SIG-M5 (cell line): Measurements from ENCODE around the gene TP53I13.

ENCODE experiments used
- DNase-seq: peaks from one replicate; lab custom pipeline; 2025; lab: John Stamatoyannopoulos, UW

TP53I13 gene

DNA sequence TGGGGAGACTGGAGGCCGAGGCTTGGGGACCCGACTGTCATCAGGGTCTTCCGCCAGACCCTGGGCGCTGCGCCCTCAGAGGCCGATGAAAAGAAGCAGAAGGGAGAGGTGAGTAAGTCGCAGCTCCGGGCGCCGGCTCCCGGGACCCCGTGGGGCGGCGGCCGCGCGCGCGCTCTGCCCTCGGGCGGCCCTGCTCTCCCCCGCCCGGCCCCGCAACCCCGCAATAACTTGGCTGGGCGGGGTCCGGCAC, 1.3 kb upstream of the TP53I13 start:
- no peak for DNase-seq

DNA sequence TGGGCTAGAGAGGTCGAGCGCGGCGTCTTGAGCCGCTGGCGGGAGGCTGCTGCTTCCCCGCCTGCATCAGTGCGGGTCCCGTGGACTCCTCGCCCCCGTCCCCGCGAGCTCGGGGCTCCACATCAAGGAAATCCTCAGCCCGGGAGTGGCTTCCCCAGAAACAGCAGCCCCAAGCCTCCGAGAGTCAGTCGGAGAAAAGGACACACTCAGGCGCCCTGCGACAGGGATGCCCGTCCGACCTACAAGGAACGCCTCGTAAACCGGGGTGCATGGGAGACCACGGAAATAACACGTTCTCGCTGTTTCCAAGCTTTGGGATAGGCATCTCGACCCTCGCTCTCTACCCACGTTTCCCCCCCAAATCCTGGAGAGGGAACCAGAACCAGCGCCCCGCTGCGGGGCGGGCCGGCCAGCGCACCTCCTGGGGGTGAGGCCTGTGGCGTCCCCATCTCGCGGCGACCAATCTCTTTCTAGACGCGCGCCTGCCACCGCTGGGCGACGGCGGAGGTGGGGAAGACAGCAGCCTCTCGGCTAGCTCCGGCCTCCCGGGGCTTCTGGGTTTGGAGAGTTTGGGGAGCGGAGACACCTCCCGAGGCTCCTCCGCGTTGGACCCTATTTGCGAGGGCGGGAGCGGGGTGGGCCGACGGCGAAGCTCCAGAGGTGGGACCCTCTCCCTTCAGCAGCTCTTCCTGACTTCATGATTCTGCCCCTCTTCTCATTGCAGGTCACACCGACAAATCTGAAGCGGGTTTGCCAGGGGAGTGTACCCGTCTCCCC, 759 bp upstream of the TP53I13 start:
- no peak for DNase-seq

DNA sequence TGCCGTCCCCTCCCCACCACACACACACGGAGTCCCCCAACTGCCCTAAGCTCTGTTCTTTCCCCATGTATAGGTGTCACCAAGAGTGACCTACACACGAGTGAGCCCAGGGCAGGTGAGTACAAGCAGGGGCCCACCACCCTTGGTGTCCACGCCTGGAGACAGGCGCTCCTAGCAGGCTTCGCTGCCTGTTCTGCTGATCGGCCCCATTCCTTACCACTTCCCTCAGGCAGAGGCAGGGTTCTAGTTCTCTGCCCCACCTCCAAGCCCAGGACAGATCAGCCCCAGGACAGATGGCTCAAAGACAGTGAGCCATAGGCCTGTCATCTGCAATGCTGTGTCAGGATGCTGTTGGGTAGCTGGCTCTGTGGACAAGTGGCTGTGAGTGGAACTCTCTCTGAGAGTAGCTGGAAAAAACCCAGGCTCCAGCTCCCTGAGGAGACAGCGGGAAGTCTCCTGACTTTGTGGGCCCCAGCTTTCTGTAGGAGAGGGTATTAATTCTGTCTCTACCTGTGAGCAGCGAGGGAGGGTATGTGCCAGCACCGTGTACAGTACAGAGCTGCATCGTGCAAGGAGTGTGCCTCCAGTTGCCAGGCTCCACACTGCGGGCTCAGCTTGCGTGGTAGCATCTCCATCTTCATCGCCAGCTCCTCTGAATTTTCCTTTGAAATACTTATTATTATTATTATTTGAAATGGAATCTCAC, 897 bp downstream of the TP53I13 start:
- no peak for DNase-seq

DNA sequence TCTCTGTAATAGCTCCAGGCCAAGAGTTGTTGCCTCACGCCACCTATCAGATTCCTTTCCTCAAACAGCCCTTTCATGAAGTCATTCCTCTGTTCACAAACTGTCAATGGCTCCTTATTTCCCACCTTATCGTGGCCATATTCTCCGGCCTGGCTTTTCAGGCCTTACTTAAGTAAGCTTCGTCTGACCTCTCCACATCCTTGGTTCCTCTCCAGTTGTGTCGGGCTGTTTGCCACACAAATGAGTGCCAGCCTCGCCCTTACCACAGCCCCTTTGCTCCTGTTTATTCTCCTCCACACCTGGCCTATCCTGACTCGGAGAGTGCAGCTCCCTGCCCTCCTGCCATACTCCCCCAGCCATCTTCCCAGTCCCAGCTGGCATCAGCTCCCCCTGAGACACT, 2.0 kb downstream of the TP53I13 start:
- no peak for DNase-seq

DNA sequence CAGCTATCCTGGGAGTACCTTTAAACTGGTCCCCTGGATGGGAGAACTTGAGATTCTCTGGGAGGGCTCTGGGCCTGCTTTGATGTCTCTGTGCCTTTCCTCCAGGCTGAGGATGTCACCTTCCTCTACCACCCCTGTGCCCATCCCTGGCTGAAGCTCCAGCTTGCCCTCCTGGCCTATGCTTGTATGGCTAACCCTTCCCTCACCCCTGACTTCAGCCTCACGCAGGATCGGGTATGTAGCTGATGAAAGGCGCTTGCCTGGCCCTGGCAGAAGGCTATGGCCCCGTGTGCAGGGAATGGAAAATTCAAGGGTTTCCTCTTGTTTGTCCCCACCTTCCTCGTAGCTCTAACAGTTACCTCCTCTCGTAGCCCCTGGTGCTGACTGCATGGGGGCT, 3.0 kb downstream of the TP53I13 start:
- DNase-seq = no peak

DNA sequence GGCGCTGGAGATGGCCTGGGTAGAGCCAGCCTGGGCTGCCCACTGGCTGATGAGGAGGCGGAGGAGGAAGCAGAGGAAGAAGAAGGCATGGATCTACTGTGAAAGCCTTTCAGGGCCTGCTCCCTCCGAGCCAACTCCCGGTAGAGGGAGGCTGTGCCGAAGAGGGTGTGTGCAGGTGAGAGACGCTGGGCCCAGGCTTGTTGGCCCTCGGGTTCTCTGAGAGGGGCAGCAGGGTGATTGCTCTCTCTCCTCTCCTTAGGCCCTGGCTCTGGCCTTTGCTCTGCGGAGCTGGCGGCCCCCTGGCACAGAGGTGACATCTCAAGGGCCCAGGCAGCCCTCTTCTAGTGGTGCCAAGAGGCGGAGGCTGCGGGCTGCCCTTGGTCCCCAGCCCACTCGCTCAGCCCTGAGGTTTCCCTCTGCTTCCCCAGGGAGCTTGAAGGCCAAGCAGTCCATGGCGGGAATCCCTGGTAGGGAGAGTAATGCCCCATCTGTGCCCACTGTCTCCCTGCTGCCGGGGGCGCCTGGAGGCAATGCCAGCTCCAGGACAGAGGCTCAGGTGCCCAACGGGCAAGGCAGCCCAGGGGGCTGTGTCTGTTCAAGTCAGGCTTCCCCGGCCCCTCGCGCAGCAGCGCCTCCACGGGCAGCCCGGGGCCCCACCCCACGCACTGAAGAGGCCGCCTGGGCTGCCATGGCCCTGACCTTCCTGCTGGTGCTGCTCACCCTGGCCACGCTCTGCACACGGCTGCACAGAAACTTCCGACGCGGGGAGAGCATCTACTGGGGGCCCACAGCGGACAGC, 3.6 kb downstream of the TP53I13 start:
- DNase-seq = no peak

DNA sequence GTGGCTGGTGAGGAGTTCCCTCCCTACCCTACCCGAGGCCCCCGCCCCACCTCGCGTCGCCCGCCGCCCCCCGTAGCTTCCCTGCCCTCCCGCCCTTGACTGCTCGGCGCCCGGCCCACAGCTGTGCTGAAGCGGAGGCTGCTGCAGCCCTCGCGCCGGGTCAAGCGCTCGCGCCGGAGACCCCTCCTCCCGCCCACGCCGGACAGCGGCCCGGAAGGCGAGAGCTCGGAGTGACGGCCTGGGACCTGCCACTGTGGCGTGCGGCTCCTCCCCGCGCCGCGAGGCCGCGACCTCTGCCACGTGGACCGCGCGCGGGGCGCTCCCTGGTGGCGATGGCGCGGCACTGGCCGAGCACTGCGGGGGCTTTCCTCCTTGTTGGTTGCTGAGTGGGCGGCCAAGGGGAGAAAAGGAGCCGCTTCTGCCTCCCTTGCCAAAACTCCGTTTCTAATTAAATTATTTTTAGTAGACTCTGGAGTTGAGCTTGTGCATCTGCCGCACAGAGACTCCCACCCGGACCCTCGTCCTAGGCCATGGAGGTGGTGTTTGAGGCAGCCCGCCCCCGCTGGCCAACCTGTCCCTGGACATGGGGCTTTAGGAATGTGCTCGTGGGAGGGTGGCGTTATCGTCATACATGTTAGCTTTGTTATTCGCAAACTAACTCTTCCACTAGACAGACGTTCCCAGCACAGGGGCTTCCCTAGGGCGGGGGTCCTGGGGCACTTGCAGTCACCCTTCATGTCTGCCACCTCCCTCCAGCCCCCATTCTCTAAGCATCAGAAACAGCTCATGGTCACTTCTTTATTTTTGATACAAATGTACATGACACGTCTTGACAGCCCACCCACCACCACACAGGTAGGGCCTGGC, 4.4 kb downstream of the TP53I13 start:
- DNase-seq = no peak

DNA sequence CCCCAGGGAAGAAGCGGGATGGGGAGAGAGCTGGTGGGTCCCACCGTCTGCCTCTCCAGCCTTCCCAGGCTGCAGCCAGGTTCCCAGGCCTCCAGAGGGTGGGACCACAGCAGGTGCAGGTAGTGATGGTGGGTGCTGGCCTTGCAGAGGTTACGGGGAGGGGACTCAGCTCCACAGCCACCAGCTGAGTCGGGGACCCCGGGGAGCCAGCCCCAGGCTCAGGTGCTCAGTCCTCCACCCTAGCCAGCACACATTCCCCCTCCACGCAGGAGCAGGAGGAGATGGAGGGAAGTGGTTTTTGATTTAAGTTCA, 5.0 kb downstream of the TP53I13 start:
- no peak for DNase-seq

DNA sequence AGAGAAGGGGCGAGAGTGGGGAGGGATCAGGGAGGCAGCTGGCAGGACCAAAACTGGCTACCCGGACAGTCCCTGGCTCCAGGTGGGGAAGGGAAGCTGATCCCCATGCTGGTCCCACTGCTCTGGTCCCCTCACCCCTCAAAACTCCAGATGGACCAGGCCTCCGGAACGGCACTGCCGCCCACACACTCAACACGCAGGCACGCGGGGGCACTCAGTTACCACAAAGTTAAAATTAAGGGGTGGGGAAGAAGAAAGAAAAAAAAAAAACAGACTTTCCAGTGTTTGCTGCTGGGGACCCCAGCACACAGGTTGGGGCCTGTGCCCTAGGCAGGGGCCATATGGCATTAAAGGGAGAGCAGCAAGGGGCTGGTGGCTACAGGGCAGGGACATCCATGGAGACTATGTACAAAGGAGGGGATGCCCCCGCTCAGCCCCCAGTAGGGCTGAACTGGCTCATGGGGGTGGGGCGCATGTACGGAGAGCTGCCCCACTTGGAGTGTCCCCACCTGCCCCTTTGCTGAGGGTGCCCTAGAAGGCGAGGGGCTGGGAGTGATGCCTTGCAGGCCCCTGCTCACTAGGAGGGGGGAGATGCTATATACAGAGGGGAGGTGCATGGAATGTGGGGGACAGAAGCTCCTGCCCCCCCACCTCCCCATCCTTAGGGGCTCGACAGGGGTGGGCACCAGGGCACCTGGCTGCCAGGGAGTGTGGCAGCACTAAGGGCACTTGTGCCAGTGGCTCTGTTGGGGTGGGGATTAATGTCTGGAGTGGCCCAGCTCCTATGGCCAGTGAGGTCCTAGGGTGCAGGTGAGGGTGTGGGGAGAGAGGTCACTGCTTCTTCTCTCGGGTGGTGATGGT, 5.6 kb downstream of the TP53I13 start:
- no peak for DNase-seq

DNA sequence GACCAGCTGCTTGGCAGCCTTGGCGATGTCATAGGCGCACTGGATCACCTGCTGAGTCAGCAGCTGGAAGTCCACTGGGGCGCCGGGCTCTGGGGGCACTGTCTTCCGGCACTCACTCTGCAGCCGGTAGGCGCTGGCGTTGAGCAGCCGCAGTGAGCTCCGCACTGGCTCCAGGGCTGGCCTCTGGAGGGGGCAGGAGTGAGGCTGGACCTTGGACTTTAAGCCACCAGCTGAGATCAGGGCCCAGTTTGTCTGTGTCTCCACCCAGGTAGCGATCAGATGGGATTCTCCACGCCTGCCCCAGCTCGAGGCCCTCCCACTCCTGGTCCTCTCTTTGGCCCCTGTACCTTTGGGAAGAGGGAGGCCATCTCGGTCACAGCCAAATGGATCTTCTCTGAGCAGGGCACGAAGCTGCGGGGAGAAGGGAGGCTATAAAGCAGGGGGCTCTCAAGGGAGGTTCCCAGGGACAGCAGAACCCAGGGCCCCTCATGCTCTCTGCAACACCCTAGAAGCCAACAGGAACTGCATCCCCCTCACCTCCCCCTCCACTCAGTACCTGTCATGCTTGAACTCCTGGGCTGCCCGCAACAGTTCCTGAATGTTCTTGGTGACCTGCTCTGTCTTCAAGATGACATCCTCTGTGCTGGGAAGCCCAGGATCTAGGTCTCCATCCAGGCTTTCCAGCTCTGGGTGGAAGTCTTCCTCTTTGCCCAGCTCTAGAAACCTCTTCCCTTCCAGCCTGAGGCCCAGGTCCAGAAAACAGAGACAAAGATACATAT, 6.4 kb downstream of the TP53I13 start:
- no peak for DNase-seq

DNA sequence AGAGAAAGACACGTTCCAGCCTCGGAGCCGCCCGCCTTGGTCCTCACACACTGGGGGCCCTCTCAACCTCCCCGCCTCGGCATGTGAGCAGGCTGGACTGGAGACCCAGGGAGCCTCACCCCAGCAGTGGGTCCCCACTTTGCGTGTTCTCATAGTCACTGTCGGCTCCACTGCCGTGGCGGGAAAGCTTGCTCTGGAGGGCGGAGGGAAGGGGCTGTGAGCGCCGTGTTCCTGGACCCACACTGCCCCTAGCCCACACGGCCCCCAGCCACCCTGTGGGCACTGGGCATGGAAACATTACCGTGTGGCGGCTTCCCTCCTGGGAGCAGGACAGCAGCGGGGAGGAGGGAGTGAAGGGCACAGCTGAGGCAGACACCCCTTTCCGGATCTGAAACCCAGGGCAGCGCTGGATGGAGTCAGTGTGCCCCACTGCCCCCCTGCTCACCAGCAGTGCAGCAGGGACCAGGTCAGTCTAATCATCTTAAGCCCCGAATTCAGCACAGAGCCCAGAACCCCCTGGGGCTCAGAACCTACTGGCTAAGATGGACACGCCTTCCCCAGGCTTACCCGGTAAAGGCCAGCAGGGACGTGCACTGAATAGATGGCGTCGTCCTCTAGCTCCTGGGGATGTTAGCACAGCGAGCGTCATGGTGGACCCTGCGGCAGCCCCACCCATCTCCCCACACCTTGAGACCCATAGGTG, 7.2 kb downstream of the TP53I13 start:
- DNase-seq = no peak

DNA sequence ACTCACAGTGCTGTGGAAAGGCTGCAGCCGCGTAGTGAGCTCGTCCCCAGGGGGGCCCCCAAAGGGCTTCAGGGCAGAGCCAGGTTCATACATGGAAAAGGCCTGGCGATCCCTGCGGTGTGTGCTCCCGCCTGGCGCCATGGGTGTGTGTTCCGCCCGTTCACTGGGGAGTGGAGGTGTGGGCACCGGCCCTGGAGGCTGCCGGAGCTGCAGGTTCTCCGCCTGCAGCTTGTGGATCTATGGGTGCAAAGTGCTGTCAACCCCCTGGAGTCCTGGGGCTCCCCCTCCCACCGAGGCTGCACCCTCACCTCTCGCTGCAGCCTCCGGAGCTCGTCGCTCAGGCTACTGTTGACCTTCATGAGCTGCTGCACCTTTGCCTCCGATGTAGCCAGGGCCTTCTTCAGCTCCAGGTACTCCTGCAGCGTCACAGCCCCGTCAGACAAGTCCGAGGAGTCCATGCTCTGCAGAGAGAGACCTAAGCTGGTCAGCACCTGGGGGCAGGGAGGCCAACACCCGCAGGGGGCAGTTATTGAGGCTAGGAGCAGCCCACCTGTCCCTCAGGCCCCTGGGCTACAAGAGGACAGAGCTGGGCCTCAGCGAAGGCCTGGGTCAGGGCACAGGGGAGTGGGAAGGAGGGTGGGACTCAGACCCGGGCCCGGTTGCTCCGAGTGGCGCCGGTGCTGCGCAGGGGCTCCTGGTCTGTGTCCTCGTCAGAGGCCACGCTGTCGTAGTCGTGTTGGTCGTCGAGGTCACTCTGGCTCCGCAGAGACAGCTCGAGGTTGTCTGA, 7.9 kb downstream of the TP53I13 start:
- DNase-seq = no peak

DNA sequence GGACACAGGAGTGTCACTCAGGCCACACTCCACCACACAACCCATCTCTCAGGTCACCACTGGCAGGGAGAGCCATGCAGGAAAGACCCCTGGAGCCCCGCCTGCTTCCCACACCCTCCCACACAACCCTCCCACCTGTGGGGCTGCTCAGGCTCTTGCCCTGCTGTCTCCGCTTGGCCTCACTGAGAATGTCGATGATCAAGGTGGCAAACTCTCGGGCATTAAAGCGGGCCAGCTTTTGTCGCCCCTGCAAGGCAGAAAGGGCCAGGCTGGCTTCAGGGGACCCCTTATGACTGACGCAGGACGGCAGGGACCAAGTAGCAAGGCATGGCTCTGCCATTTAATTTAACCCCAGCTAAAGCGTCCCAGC, 8.5 kb downstream of the TP53I13 start:
- no peak for DNase-seq

DNA sequence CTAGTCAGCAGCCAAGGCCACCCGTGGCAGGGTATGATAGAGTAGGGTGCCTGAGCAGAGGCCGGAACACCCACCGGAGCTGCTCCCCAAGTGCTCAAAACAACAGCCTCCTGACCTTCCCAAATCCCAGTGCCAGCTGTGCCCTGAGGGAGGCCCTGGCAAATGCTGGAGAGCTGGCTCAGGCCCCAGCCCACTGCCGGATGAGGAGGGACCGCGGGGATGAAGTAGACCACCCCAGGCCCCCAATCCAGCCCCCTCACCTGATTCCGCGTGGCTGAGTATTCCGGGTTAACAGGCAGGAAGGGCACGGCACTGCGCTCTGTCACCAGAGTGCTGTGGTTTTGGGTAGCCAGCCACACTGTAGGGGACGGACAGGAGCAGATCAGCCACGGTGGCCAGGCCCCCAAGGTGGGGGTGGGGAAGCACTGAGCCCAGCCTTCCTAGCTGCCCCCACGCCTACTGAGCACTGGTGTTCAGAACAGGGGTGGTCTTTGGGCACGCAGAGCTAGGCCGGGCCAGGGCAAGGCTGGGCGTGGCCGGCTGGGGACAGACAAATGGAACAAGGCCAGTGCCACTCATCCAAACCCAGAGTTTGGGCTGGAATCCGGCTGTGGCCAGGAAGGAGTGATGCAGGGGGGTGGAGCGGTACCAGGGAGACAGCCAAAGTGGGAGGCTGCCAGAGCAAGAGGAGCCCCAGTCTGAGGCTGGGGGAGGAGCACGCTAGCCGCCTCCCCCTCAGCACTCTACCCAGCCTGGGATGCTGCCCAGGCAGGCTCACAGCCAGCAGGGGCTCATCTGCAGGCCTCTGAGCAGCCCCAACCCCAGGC, 9.1 kb downstream of the TP53I13 start:
- DNase-seq = no peak

DNA sequence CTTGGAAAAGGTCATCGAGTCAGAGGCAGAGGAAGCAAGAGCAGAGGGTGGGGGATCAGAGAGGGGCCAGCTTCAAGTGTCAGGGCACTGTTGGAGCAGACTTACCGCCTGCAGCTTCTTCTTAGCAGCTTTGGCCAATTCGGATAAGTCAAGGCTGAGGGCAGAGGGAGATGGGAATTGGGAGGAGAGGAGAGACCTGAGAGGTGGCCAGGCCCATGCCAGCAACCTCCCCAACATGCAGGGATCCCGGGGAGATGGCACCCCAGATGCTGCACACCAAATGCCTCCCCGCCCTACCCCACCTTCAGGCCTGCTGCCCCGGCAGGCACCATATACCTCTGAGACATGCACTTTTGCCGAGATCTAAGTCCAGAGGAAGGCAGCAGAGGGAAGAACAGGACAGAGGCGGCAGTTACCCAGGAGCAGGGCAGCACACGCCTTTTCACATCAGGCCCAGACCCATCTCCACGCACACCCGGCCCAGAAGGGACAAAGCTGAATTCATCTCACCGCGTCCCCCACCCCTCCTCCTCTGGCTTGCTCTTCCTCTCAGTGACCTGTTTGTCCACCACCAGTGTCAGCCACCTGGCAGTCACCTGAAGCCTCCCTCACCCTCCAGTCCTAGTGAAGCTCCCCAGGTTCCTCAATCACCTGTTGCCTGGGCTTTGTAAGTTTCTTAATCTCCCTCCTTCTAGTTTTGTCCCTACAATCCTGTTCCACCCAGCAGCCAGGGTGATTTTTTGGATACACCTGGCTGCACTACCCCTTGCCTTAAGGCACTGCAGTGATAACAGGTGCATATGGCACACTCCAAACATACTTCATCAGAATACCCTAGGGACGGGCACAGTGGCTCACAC, 10.4 kb downstream of the TP53I13 start:
- no peak for DNase-seq

DNA sequence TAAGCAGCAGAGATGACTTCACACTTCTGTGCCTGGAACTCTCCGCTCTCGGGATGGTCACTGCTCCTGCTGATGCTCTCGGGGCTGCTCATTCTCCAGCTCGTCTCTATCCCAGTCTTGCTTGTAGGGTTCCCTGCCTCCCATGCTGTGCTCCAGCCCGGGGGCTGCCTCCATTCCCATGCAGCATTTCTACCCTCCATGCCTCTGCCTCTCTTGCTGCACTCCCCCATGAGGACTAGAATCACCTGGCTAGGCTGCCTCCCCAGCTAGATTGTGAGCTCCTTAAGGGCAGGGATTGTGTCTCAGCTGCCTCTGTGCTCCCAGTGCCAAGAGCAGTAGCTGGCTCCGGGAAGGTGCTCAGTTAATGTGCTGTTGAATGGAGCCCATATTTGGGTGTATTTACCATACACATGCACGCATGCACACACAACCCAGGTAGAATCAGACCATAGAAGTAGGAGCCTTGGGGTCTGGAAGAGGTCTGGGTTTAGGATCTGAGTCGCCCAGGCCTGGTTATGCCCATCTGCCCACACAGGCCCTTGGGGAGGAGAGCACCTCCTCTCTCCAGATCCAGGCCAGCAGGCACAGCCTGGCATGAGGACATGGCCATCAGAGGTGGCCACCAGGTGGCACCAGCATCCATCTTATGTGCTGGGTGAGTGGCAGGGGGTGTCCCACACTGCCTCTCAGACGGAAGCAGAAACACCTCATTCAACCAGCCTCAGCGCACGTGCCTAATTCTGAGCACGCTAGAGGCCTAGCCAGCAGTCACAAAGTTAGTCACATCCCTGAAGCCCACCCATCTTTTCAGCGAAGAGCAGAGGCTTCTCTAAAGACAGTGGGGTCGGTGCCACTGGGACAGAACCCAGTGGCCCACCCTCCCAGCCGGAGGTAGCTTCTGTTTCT, 11.6 kb downstream of the TP53I13 start:
- no peak for DNase-seq
